IMR-90 (cell line): ENCODE data around the gene OPN5. TPM values are rescaled to one million over a fixed set of nuclear protein-coding genes. Genes with fewer than 3 reads are reported as not detected.

Source experiments
- ATAC-seq: fragments of 200-7000 bp; cut with Tn5 transposase; 2 replicates; pipeline ENCODE4 v1.9.1; 2020; ENCODE audit warnings: low read depth, mild to moderate bottlenecking, moderate library complexity
- BruUV-seq: library from RNA; stranded (reverse); fragments of 400-500 nt; replicated peaks from 2 replicates; lab custom pipeline; 2021; lab: Mats Ljungman, UMichigan
- CTCF ChIA-PET: fragments of 300-600 bp; formaldehyde crosslinking; extraction: SDS; loops from one replicate; lab custom pipeline; 2021; ENCODE audit warnings: antibody characterized with exemption; lab: Yijun Ruan, JAX
- POLR2A ChIA-PET: fragments of 300-600 bp; sonication (Branson Sonifier 250); formaldehyde crosslinking; loops from one replicate; lab custom pipeline; 2022; ENCODE audit warnings: antibody characterized with exemption; ENCODE audit not compliant: unreplicated experiment; lab: Charles Lee
- DNase-seq: peaks from one replicate; pipeline ENCODE4 v3.0.0; 2013
- H2AFZ ChIP-seq: replicated peaks from 2 replicates; pipeline ENCODE3; 2013; ENCODE audit warnings: low read length, mild to moderate bottlenecking; ENCODE audit not compliant: poor library complexity
- H2AK5ac ChIP-seq: 2 replicates; pipeline ENCODE4 v1.6.1; 2013; ENCODE audit warnings: low read depth, low read length, inconsistent platforms
- H2AK9ac ChIP-seq: replicated peaks from 2 replicates; pipeline ENCODE3; 2013; ENCODE audit warnings: mild to moderate bottlenecking, low read depth, low read length, moderate library complexity; ENCODE audit not compliant: poor library complexity
- H2BK120ac ChIP-seq: 2 replicates; pipeline ENCODE4 v1.6.1; 2013; ENCODE audit warnings: low read depth, low read length, inconsistent platforms
- H2BK15ac ChIP-seq: 3 replicates; pipeline ENCODE4 v1.6.1; 2013; ENCODE audit warnings: low read depth, low read length, inconsistent platforms
- H2BK20ac ChIP-seq: 2 replicates; pipeline ENCODE4 v1.6.1; 2013; ENCODE audit warnings: low read depth, mild to moderate bottlenecking, inconsistent platforms, low read length, moderate library complexity
- H2BK5ac ChIP-seq: 2 replicates; pipeline ENCODE4 v1.6.1; 2013; ENCODE audit warnings: mild to moderate bottlenecking, low read depth, low read length, inconsistent platforms; ENCODE audit not compliant: poor library complexity, severe bottlenecking
- H3K14ac ChIP-seq: replicated peaks from 2 replicates; pipeline ENCODE4 v1.6.1; 2013; ENCODE audit warnings: low read depth, low read length, inconsistent platforms
- H3K18ac ChIP-seq: 2 replicates; pipeline ENCODE4 v1.6.1; 2013; ENCODE audit warnings: low read depth, low read length, control low read depth
- H3K23ac ChIP-seq: 2 replicates; pipeline ENCODE4 v1.6.1; 2013; ENCODE audit warnings: low read depth, low read length, inconsistent platforms
- H3K27ac ChIP-seq: 2 replicates; pipeline ENCODE4 v1.5.1; 2013; ENCODE audit warnings: mild to moderate bottlenecking, control low read depth, low read length; ENCODE audit not compliant: insufficient read depth
- H3K27me3 ChIP-seq: 2 replicates; pipeline ENCODE4 v1.6.1; 2013; ENCODE audit warnings: low read length; ENCODE audit not compliant: control insufficient read depth, insufficient read depth
- H3K36me3 ChIP-seq: 2 replicates; pipeline ENCODE4 v1.6.1; 2013; ENCODE audit warnings: low read length, mixed read lengths; ENCODE audit not compliant: control insufficient read depth, insufficient read depth
- H3K4ac ChIP-seq: 2 replicates; pipeline ENCODE4 v1.6.1; 2013; ENCODE audit warnings: low read depth, low read length, inconsistent platforms
- H3K4me1 ChIP-seq: 2 replicates; pipeline ENCODE4 v1.6.1; 2013; ENCODE audit warnings: low read length, mixed read lengths; ENCODE audit not compliant: control insufficient read depth, insufficient read depth
- H3K4me2 ChIP-seq: 2 replicates; pipeline ENCODE4 v1.6.1; 2013; ENCODE audit warnings: low read depth, mild to moderate bottlenecking, control low read depth, low read length, moderate library complexity
- H3K4me3 ChIP-seq: 2 replicates; pipeline ENCODE4 v1.5.1; 2013; ENCODE audit warnings: low read depth, mild to moderate bottlenecking, control low read depth, low read length, moderate library complexity; ENCODE audit not compliant: insufficient read depth
- H3K56ac ChIP-seq: 2 replicates; pipeline ENCODE4 v1.6.1; 2013; ENCODE audit warnings: low read length, inconsistent platforms; ENCODE audit not compliant: insufficient read depth; ENCODE audit errors: extremely low read depth
- H3K79me1 ChIP-seq, 2 experiments: 2 replicates each; pipeline ENCODE4 v1.6.1; 2013; ENCODE audit warnings: low read length in 2 of 2, inconsistent platforms in 1 of 2, low read depth in 1 of 2
- H3K9ac ChIP-seq: 2 replicates; pipeline ENCODE4 v1.6.1; 2013; ENCODE audit warnings: low read depth, low read length, control low read depth
- H3K9me1 ChIP-seq: 2 replicates; pipeline ENCODE4 v1.6.1; 2013; ENCODE audit warnings: low read length, inconsistent platforms; ENCODE audit not compliant: insufficient read depth
- H3K9me3 ChIP-seq: 2 replicates; pipeline ENCODE4 v1.6.1; 2013; ENCODE audit warnings: low read length; ENCODE audit not compliant: control insufficient read depth, insufficient read depth
- H4K20me1 ChIP-seq: 2 replicates; pipeline ENCODE4 v1.6.1; 2013; ENCODE audit warnings: low read length, inconsistent platforms; ENCODE audit not compliant: insufficient read depth
- H4K5ac ChIP-seq: 2 replicates; pipeline ENCODE4 v1.6.1; 2013; ENCODE audit warnings: mild to moderate bottlenecking, low read depth, low read length, control low read depth
- H4K8ac ChIP-seq, 2 experiments: 2 replicates each; pipeline ENCODE4 v1.6.1; 2013; ENCODE audit warnings: low read depth in 2 of 2, low read length in 2 of 2, control low read depth in 1 of 2, inconsistent platforms in 1 of 2
- H4K91ac ChIP-seq: 2 replicates; pipeline ENCODE4 v1.6.1; 2013; ENCODE audit warnings: low read depth, low read length, inconsistent platforms; ENCODE audit not compliant: insufficient read depth
- BHLHE40 ChIP-seq: fragments of 150-350 bp; IDR thresholded peaks from 2 replicates; pipeline ENCODE4 v1.6.1; 2016; ENCODE audit warnings: mild to moderate bottlenecking, low read depth, low read length
- CEBPB ChIP-seq: IDR thresholded peaks from 2 replicates; pipeline ENCODE4 v1.6.1; 2012; ENCODE audit warnings: low read depth, low read length, improper control_type of control experiment
- CHD1 ChIP-seq: IDR thresholded peaks from 2 replicates; pipeline ENCODE4 v1.6.1; 2012; ENCODE audit warnings: low read depth, low read length, improper control_type of control experiment
- CTCF ChIP-seq: conservative IDR thresholded peaks from 2 replicates; pipeline ENCODE4 v1.5.1; 2012; ENCODE audit warnings: mild to moderate bottlenecking, low read depth, low read length, improper control_type of control experiment
- ELK1 ChIP-seq: fragments of 150-350 bp; IDR thresholded peaks from 2 replicates; pipeline ENCODE4 v1.6.1; 2016; ENCODE audit warnings: low read depth, mild to moderate bottlenecking, low read length, moderate library complexity, borderline replicate concordance
- FOS ChIP-seq: fragments of 150-350 bp; IDR thresholded peaks from 2 replicates; pipeline ENCODE4 v1.6.1; 2016; ENCODE audit warnings: low read depth, low read length
- MAFK ChIP-seq: IDR thresholded peaks from 2 replicates; pipeline ENCODE4 v1.6.1; 2012; ENCODE audit warnings: low read depth, low read length, improper control_type of control experiment
- MAZ ChIP-seq: IDR thresholded peaks from 2 replicates; pipeline ENCODE4 v1.6.1; 2012; ENCODE audit warnings: low read depth, mild to moderate bottlenecking, low read length, improper control_type of control experiment, moderate library complexity, borderline replicate concordance
- MXI1 ChIP-seq: IDR thresholded peaks from 2 replicates; pipeline ENCODE4 v1.6.1; 2012; ENCODE audit warnings: low read depth, mild to moderate bottlenecking, low read length, moderate library complexity, borderline replicate concordance
- NFE2L2 ChIP-seq: fragments of 150-350 bp; IDR thresholded peaks from 2 replicates; pipeline ENCODE4 v1.6.1; 2016; ENCODE audit warnings: low read depth, mild to moderate bottlenecking, low read length
- POLR2A ChIP-seq: IDR thresholded peaks from 2 replicates; pipeline ENCODE4 v1.6.1; 2012; ENCODE audit warnings: mild to moderate bottlenecking, low read depth, low read length
- RAD21 ChIP-seq: IDR thresholded peaks from 2 replicates; pipeline ENCODE4 v1.6.1; 2012; ENCODE audit warnings: low read length, improper control_type of control experiment
- RCOR1 ChIP-seq: IDR thresholded peaks from 2 replicates; pipeline ENCODE4 v1.6.1; 2012; ENCODE audit warnings: mild to moderate bottlenecking, low read length, improper control_type of control experiment; ENCODE audit not compliant: insufficient replicate concordance
- SMC3 ChIP-seq: fragments of 150-350 bp; IDR thresholded peaks from 2 replicates; pipeline ENCODE4 v1.6.1; 2016; ENCODE audit warnings: low read depth, mild to moderate bottlenecking, antibody characterized with exemption, low read length, moderate library complexity
- USF2 ChIP-seq: fragments of 150-350 bp; IDR thresholded peaks from 2 replicates; pipeline ENCODE4 v1.6.1; 2017; ENCODE audit warnings: mild to moderate bottlenecking, antibody characterized with exemption, low read length, low read depth
- WGBS, 2 experiments: methylation state at CpG; one replicate each; pipeline versions ENCODE4 v1.1.5 to v1.1.7; 2013; ENCODE audit warnings: missing lambda C conversion rate in 2 of 2; ENCODE audit not compliant: insufficient read length in 1 of 2; ENCODE audit errors: extremely low coverage in 2 of 2; 5-methylcytosine and 5-hydroxymethylcytosine counted together
- dilution Hi-C: fragments of 300-500 bp; cut with HindIII; formaldehyde crosslinking; loops from one replicate; pipeline ENCODE4 v1.14.3; 2018; ENCODE audit warnings: low sequenced_read_pairs; ENCODE audit not compliant: unreplicated experiment
- in situ Hi-C: fragments of 300-500 bp; cut with MboI; formaldehyde crosslinking; loops from 3 replicates; pipeline ENCODE4 v1.14.3; 2019; ENCODE audit warnings: low sequenced_read_pairs, inconsistent platforms, mixed read lengths
- intact Hi-C: fragments of 100-400 bp; cut with micrococcal nuclease; formaldehyde crosslinking; loops from 2 replicates; pipeline ENCODE4 v1.10.0; 2022
- polyA plus RNA-seq, 3 experiments: library from polyadenylated mRNA; depleted of rRNA; stranded (reverse); fragments of >200 nt; gene quantifications; 2 replicates each; pipeline ENCODE4 v1.2.3, GENCODE V29; 2012; ENCODE audit warnings: low replicate concordance in 1 of 3
- total RNA-seq: library from RNA; depleted of rRNA; stranded (reverse); fragments of >200 nt; gene quantifications from 2 replicates; pipeline ENCODE4 v1.2.3, GENCODE V29; 2012

Gene OPN5
- total and polyA plus RNA-seq, 2 of the 4 experiments (the other 2 are of a cell fraction) = not detected

DNA sequence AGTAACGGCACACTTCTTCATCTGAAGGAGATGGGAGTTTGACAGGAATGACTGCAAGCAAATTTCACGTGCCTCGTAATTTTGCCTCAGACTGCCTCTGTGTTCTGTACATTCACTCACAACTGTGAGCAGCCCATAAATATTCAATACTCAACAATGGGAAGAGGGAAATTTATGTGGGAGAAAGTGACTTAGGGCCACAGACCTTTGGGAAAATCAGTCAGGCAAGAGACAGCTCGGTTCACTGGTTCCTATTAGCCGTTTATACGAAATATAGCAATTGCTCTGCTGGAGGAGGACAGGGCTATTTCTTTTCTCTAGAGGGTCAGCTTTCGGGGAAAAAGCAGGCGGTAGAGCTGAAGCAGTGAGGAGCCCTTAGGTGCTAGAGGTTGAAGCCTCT is 28.0 kb downstream of the OPN5 start:
- H3K56ac ChIP-seq = no peak overlapping the region

More for the DNA sequence above, 28.0 kb downstream of the OPN5 start:
- Histone ChIP-seq H3K4me2 (no peak overlapping the region), H4K20me1 (no peaks in the 10 kb centered on the region), H2BK120ac (no peak overlapping the region), H3K23ac (no peak overlapping the region), H2BK20ac (no peak overlapping the region), H3K27ac (no peak overlapping the region), H3K14ac (no peak overlapping the region), H3K4me1 (no peaks in the 10 kb centered on the region), H2BK15ac (no peak overlapping the region), H3K18ac (no peak overlapping the region), H2AFZ (no peak overlapping the region), H3K4me3 (no peak overlapping the region), H2BK5ac (no peak overlapping the region), H2AK9ac (no peak overlapping the region), H3K36me3 (no peaks in the 10 kb centered on the region), H3K79me1 (no peaks in the 10 kb centered on the region), H3K4ac (no peak overlapping the region), H4K91ac (no peak overlapping the region), H2AK5ac (no peak overlapping the region), H4K8ac (no peak overlapping the region), H3K9me3 (no peaks in the 10 kb centered on the region), H3K27me3 (no peaks in the 10 kb centered on the region), H3K9me1 (no peaks in the 10 kb centered on the region), H3K9ac (no peak overlapping the region), H4K5ac (no peak overlapping the region)
- TF ChIP-seq RCOR1 (no peak), CTCF (no peak), MAZ (no peak), ELK1 (no peak), RAD21 (no peak), MXI1 (no peak), USF2 (no peak), POLR2A (no peak), CEBPB (no peak), CHD1 (no peak), NFE2L2 (no peak), BHLHE40 (no peak), FOS (no peak), SMC3 (no peak), MAFK (no peak)
- in situ Hi-C loops (no loop called here), dilution Hi-C loops (no loop called here), intact Hi-C loops (loop anchor here (10.0 kb wide), 1 partner anchor 245 kb away; no protein-coding TSS in a partner anchor)
- ATAC-seq (no peak), DNase-seq (no peak)
- 83% methylated on average over 3 of the region's 8 CpGs; no CpG with 5 or more reads in 1 of the 2 experiments for WGBS, 2 experiments
- POLR2A ChIA-PET = no interaction called here
- no TSS peak for BruUV-seq
- CTCF ChIA-PET = no interaction called here
